ENCODE results near the gene VPS35L. TPM values are rescaled to one million over a fixed set of nuclear protein-coding genes. Genes with fewer than 3 reads are reported as not detected.

The VPS35L gene
- polyA plus RNA-seq, 1 donor = 53.2 TPM

GRCh38 chr16:19700319-19700781 is 144.8 kb downstream of the VPS35L start:
- H3K27me3 ChIP-seq (ENCODE audit: control insufficient read depth, insufficient read depth, low read length) = no peaks in the 10 kb centered on the region
- peaks cover 26% of the 10 kb centered on the region for H3K4me1 ChIP-seq (ENCODE audit: control insufficient read depth, insufficient read depth, low read length)
- H3K4me3 ChIP-seq (ENCODE audit: low read length) = no peak overlapping the region
- peak; percentile 38 to 67 for DNase-seq
- peak overlapping the region; percentile 38 for H3K27ac ChIP-seq (ENCODE audit: low read length)
- H3K9me3 ChIP-seq (ENCODE audit: control insufficient read depth, low read depth, low read length) = no peaks in the 10 kb centered on the region
- H3K36me3 ChIP-seq (ENCODE audit: control insufficient read depth, insufficient read depth, low read length) = peaks cover 55% of the 10 kb centered on the region
- WGBS (ENCODE audit: insufficient coverage, low lambda C conversion rate) = 20% methylated on average over 1 of the region's 6 CpGs

DNA sequence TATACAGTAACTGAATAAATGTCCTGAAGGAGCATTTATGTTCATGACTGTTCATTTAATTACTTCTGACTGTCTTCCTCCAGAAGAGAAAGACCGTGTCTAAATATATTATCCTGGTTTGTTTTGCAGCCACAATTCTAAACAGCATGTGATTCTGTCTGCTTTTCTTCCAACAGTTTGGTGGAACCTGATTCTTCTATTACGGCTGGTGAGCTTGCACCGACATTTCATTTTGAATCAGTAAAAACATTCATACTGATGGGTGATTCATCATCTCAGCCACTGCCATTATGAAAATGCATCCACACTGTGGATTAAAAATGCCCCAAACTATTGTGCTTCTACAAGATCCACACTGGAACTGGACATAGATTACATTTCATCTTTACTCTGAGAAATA is 145.6 kb downstream of the VPS35L start:
- H3K4me1 ChIP-seq (ENCODE audit: control insufficient read depth, insufficient read depth, low read length) = peaks cover 24% of the 10 kb centered on the region
- H3K36me3 ChIP-seq (ENCODE audit: control insufficient read depth, insufficient read depth, low read length) = peaks cover 62% of the 10 kb centered on the region
- H3K27ac ChIP-seq (ENCODE audit: low read length) = peak overlapping the region; percentile 38
- no peak for DNase-seq
- H3K4me3 ChIP-seq (ENCODE audit: low read length) = no peak overlapping the region
- H3K27me3 ChIP-seq (ENCODE audit: control insufficient read depth, insufficient read depth, low read length) = no peaks in the 10 kb centered on the region
- no CpG with 5 or more reads among the region's 3 CpGs for WGBS (ENCODE audit: insufficient coverage, low lambda C conversion rate)
- no peaks in the 10 kb centered on the region for H3K9me3 ChIP-seq (ENCODE audit: control insufficient read depth, low read depth, low read length)

DNA sequence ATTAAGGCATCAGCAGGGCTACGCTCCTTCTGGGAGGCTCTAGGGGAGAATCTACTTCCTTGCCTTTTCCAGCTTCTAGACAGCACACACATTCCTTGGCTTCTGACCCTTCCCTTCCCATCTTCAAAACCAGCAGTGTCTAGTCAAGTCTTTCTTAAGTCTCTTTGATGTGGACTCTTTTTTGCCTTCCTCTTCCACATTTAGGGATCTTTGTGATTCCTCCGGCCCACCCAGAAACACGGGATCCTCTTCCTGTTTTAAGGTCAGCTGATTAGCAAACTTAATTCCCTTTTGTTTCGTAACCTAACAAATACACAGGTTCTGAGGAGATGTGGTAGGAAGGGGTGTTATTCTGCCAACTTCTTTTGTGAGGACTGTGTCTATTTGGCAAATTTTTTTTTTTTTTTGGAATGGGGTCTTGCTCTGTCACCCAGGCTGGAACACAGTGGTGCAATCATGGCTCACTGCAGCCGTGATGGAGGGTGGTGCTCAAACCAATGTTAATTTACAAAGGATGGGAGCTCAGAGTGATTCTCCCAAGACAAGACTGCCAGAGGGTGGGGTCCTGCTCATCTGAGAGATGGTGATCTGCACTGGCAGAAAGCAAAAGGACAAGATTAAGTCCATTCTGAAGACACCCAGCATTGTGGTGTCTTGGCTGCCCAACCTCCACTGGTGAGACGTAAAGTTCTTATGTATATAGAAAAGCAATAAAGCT is 147.8 kb downstream of the VPS35L start:
- 83% methylated on average over 2 of the region's 6 CpGs for WGBS (ENCODE audit: insufficient coverage, low lambda C conversion rate)
- Histone ChIP-seq H3K4me3 (ENCODE audit: low read length) (no peak overlapping the region), H3K36me3 (ENCODE audit: control insufficient read depth, insufficient read depth, low read length) (peaks cover 70% of the 10 kb centered on the region), H3K27me3 (ENCODE audit: control insufficient read depth, insufficient read depth, low read length) (no peaks in the 10 kb centered on the region), H3K27ac (ENCODE audit: low read length) (no peak overlapping the region), H3K4me1 (ENCODE audit: control insufficient read depth, insufficient read depth, low read length) (peaks cover 20% of the 10 kb centered on the region), H3K9me3 (ENCODE audit: control insufficient read depth, low read depth, low read length) (no peaks in the 10 kb centered on the region)
- DNase-seq = no peak

DNA sequence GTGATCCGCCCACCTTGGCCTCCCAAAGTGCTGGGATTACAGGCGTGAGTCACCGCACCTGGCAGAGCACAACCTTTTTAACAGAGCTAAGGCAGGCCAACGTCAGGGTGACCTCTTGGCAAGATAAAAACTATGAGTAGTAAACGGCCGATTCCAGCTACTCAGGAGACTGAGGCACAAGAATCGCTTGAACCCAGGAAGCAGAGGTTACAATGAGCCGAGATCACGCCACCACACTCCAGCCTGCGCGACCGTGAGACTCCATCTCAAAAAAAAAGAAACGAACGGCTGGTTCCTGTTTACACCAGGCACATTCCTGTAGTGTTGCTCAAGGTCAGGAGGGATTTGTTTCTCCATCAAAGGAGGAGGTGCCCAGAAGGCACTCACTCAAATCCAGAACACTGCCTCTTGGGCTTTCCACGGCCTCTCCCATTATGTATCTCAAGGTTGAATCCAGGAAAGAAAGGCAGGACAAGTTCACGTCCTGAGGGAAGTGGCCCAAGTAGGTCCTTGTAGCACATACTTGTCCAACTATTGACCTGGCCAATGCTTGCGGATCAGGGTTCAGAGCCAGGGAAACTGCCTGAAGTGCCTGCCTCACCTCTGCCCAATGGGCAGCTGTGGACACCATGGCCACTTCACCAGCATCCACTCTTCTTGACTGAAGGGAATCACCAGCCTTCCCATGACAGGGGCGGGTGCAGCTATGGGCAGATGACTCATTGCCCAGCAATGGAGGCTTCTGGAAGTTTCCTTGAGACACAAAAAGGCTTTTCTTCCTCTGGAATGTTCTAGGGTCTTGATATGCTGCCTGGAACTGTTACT is 149.0 kb downstream of the VPS35L start:
- H3K27me3 ChIP-seq (ENCODE audit: control insufficient read depth, insufficient read depth, low read length) = no peaks in the 10 kb centered on the region
- WGBS (ENCODE audit: insufficient coverage, low lambda C conversion rate) = 100% methylated on average over 2 of the region's 18 CpGs
- DNase-seq = no peak
- peaks cover 69% of the 10 kb centered on the region for H3K36me3 ChIP-seq (ENCODE audit: control insufficient read depth, insufficient read depth, low read length)
- H3K4me3 ChIP-seq (ENCODE audit: low read length) = no peak overlapping the region
- no peak overlapping the region for H3K27ac ChIP-seq (ENCODE audit: low read length)
- H3K4me1 ChIP-seq (ENCODE audit: control insufficient read depth, insufficient read depth, low read length) = peaks cover 20% of the 10 kb centered on the region
- H3K9me3 ChIP-seq (ENCODE audit: control insufficient read depth, low read depth, low read length) = no peaks in the 10 kb centered on the region

DNA sequence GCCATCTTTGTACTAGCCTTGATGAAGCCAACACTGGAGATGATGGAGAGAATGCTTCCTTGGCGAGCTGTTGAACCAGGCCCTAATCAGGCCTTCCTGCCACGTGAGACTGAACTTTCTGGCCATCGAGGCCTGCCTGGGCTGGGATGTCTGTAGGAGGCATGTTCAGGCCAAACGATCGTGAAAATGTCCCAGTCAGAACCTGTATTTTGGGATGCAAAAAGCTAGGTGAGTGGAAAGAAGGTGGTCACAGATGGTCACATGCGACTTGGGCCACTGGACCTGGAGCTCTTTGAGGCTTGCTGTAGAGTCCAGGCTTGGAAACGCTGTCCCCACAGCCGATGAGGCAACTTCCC is 149.6 kb downstream of the VPS35L start:
- Histone ChIP-seq H3K9me3 (ENCODE audit: control insufficient read depth, low read depth, low read length) (no peaks in the 10 kb centered on the region), H3K4me3 (ENCODE audit: low read length) (no peak overlapping the region), H3K36me3 (ENCODE audit: control insufficient read depth, insufficient read depth, low read length) (peaks cover 70% of the 10 kb centered on the region), H3K4me1 (ENCODE audit: control insufficient read depth, insufficient read depth, low read length) (peaks cover 15% of the 10 kb centered on the region), H3K27ac (ENCODE audit: low read length) (no peak overlapping the region), H3K27me3 (ENCODE audit: control insufficient read depth, insufficient read depth, low read length) (no peaks in the 10 kb centered on the region)
- DNase-seq = no peak
- no CpG with 5 or more reads among the region's 8 CpGs for WGBS (ENCODE audit: insufficient coverage, low lambda C conversion rate)

DNA sequence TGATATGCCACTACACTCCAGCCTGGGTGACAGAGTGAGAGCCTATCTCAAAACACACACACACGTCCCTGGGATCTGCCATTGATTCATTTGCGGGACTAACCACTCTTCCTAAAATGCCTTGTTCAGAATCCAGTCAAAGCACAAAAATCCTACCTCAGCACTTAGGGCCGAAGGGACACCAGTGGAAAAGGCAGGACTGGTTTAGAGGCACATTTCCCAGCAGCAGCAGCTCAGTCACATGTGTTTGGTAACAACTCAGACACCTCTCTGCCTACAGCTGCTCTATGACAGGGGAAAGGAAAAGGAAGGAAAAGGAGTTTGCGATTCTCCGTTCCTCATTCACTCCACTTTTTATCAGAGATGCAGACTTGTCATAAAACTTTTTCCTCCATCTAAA is 150.3 kb downstream of the VPS35L start:
- no peak for DNase-seq
- no peaks in the 10 kb centered on the region for H3K27me3 ChIP-seq (ENCODE audit: control insufficient read depth, insufficient read depth, low read length)
- no peak overlapping the region for H3K4me3 ChIP-seq (ENCODE audit: low read length)
- no peaks in the 10 kb centered on the region for H3K9me3 ChIP-seq (ENCODE audit: control insufficient read depth, low read depth, low read length)
- no CpG with 5 or more reads among the region's 5 CpGs for WGBS (ENCODE audit: insufficient coverage, low lambda C conversion rate)
- peaks cover 75% of the 10 kb centered on the region for H3K36me3 ChIP-seq (ENCODE audit: control insufficient read depth, insufficient read depth, low read length)
- no peak overlapping the region for H3K27ac ChIP-seq (ENCODE audit: low read length)
- H3K4me1 ChIP-seq (ENCODE audit: control insufficient read depth, insufficient read depth, low read length) = peaks cover 8% of the 10 kb centered on the region

DNA sequence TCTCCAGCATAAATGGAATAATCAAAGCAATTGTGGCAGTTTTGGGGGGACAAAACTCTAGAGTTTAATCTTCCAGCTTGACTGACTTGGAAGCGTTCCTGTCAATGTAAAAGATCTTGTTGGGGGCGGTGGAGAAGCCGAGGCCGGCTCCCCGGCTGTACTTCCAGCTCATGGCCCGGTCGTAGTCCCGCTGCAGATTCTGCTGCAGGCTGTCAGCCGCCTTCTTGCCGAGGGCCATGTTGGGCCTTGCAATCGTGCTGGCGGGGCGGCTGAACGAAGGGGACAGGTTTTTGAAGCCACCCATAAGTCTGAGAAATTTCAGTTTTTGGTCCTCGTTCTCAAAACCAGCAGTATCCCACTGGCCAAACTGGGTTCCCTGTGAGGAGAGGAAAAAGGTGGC is 151.3 kb downstream of the VPS35L start:
- Histone ChIP-seq H3K4me3 (ENCODE audit: low read length) (no peak overlapping the region), H3K27me3 (ENCODE audit: control insufficient read depth, insufficient read depth, low read length) (no peaks in the 10 kb centered on the region), H3K27ac (ENCODE audit: low read length) (no peak overlapping the region), H3K9me3 (ENCODE audit: control insufficient read depth, low read depth, low read length) (no peaks in the 10 kb centered on the region), H3K36me3 (ENCODE audit: control insufficient read depth, insufficient read depth, low read length) (peaks cover 74% of the 10 kb centered on the region), H3K4me1 (ENCODE audit: control insufficient read depth, insufficient read depth, low read length) (peaks cover 6% of the 10 kb centered on the region)
- WGBS (ENCODE audit: insufficient coverage, low lambda C conversion rate) = no CpG with 5 or more reads among the region's 15 CpGs
- DNase-seq = no peak

DNA sequence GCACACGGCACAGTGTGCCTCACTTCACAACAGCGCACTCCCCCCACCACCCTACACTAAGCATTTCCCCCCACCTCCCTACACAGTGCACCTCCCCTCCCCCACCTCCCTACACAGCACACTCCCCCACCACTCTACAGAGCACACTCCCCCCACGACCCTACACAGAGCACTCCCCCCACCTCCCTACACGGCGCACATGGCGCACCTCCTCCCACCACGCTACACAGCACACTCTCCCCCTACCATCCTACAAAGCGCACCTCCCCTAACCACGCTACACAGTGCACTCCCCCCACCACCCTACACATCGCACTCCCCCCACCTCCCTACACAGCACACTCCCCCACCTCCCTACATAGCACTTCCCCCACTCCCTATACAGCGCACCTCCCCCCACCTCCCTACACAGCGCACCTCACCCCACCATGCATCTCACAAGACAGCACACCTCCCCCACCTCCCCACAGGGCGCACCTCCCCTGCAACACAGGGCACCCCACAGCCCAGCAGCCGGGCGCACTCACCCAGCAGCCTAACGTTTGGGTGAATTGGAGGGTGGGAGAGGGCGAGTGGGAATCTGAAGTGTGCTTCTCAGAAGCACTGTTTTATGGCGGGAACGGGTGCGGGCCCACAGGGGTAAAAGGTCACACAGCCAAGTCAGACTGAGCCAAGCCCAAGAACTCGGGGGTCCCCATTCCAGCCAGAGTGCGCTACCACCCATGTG is 152.2 kb downstream of the VPS35L start:
- Histone ChIP-seq H3K36me3 (ENCODE audit: control insufficient read depth, insufficient read depth, low read length) (peaks cover 73% of the 10 kb centered on the region), H3K4me3 (ENCODE audit: low read length) (no peak overlapping the region), H3K27me3 (ENCODE audit: control insufficient read depth, insufficient read depth, low read length) (no peaks in the 10 kb centered on the region), H3K4me1 (ENCODE audit: control insufficient read depth, insufficient read depth, low read length) (peaks cover 6% of the 10 kb centered on the region), H3K27ac (ENCODE audit: low read length) (no peak overlapping the region), H3K9me3 (ENCODE audit: control insufficient read depth, low read depth, low read length) (no peaks in the 10 kb centered on the region)
- WGBS (ENCODE audit: insufficient coverage, low lambda C conversion rate) = 100% methylated on average over 1 of the region's 22 CpGs
- no peak for DNase-seq

- no peak for DNase-seq
- H3K9me3 ChIP-seq (ENCODE audit: control insufficient read depth, low read depth, low read length) = no peaks in the 10 kb centered on the region
- WGBS (ENCODE audit: insufficient coverage, low lambda C conversion rate) = no CpG with 5 or more reads among the region's 18 CpGs
- peaks cover 72% of the 10 kb centered on the region for H3K36me3 ChIP-seq (ENCODE audit: control insufficient read depth, insufficient read depth, low read length)
- no peak overlapping the region for H3K4me3 ChIP-seq (ENCODE audit: low read length)
- peaks cover 6% of the 10 kb centered on the region for H3K4me1 ChIP-seq (ENCODE audit: control insufficient read depth, insufficient read depth, low read length)
- no peaks in the 10 kb centered on the region for H3K27me3 ChIP-seq (ENCODE audit: control insufficient read depth, insufficient read depth, low read length)
- no peak overlapping the region for H3K27ac ChIP-seq (ENCODE audit: low read length)
These were observed 153.0 kb downstream of the VPS35L start for GRCh38 chr16:19708296-19709205.

Measured in large intestine (tissue), 3 donors.